ENCODE results near the gene CFAP100. TPM values are rescaled to one million over a fixed set of nuclear protein-coding genes. Genes with fewer than 3 reads are reported as not detected.

The CFAP100 gene
- total and polyA plus RNA-seq, 2 of the 4 experiments (the other 2 are of a cell fraction): not detected

GRCh38 chr3:126353694-126354321 is 40.9 kb upstream of the CFAP100 start:
- WGBS, 2 experiments (ENCODE audit: extremely low coverage in 2 of 2, insufficient read length in 1 of 2): no CpG with 5 or more reads among the region's 8 CpGs
- H2BK15ac ChIP-seq (ENCODE audit: low read depth, low read length): no peak overlapping the region
- no peak overlapping the region for H4K8ac ChIP-seq (ENCODE audit: low read depth in 2 of 2, low read length in 2 of 2)
- no peaks in the 10 kb centered on the region for H3K9me3 ChIP-seq (ENCODE audit: control insufficient read depth, insufficient read depth, low read length)
- H2AK5ac ChIP-seq (ENCODE audit: low read depth, low read length): no peak overlapping the region
- H4K91ac ChIP-seq (ENCODE audit: insufficient read depth, low read depth, low read length): no peak overlapping the region
- no peak overlapping the region for H2BK5ac ChIP-seq (ENCODE audit: low read depth, low read length, poor library complexity, severe bottlenecking)
- H3K14ac ChIP-seq (replicated peaks; ENCODE audit: low read depth, low read length): no peak overlapping the region
- H4K20me1 ChIP-seq (ENCODE audit: insufficient read depth, low read length): no peaks in the 10 kb centered on the region; the same call in 1 of the 2 replicates
- no peak overlapping the region for H2BK120ac ChIP-seq (ENCODE audit: low read depth, low read length)
- dilution Hi-C loops (cut with HindIII; ENCODE audit: low sequenced_read_pairs, unreplicated experiment) (no loop called here), intact Hi-C loops (cut with micrococcal nuclease) (no loop called here), in situ Hi-C loops (cut with MboI; ENCODE audit: low sequenced_read_pairs) (no loop called here)
- H3K4me1 ChIP-seq (ENCODE audit: control insufficient read depth, insufficient read depth, low read length): peaks cover 3% of the 10 kb centered on the region; the same call in 1 of the 2 replicates
- peaks cover 9% of the 10 kb centered on the region for H3K27me3 ChIP-seq (ENCODE audit: control insufficient read depth, insufficient read depth, low read length)
- DNase-seq (no peak), ATAC-seq (ENCODE audit: low read depth) (no peak)
- no peak overlapping the region for H3K4me2 ChIP-seq (ENCODE audit: low read depth, low read length)
- peaks cover 1% of the 10 kb centered on the region; the same call in 1 of the 2 replicates for H3K36me3 ChIP-seq (ENCODE audit: control insufficient read depth, insufficient read depth, low read length)
- H4K5ac ChIP-seq (ENCODE audit: low read depth, low read length): no peak overlapping the region
- no peak overlapping the region for H3K18ac ChIP-seq (ENCODE audit: low read depth, low read length)
- no peak overlapping the region for H3K23ac ChIP-seq (ENCODE audit: low read depth, low read length)
- no peaks in the 10 kb centered on the region for H3K9me1 ChIP-seq (ENCODE audit: insufficient read depth, low read length)
- H2AFZ ChIP-seq (replicated peaks; ENCODE audit: low read length, poor library complexity): no peak overlapping the region
- H3K56ac ChIP-seq (ENCODE audit: extremely low read depth, insufficient read depth, low read length): no peak overlapping the region
- H3K79me1 ChIP-seq (ENCODE audit: low read depth in 1 of 2, low read length in 2 of 2): no peaks in the 10 kb centered on the region
- ChIA-PET CTCF (interaction anchor here (0.7 kb wide), 1 partner anchor 13 kb away, joined by 3 read pairs; no protein-coding TSS in a partner anchor), POLR2A (ENCODE audit: unreplicated experiment) (no interaction called here)
- H2AK9ac ChIP-seq (replicated peaks; ENCODE audit: low read depth, low read length, poor library complexity): no peak overlapping the region
- BruUV-seq (replicated peaks): no TSS peak
- no peak overlapping the region for H3K4me3 ChIP-seq (ENCODE audit: insufficient read depth, low read depth, low read length)
- H3K4ac ChIP-seq (ENCODE audit: low read depth, low read length): no peak overlapping the region
- TF ChIP-seq FOS (IDR thresholded peaks at IDR 0.05; ENCODE audit: low read depth, low read length): no peak
- no peak for TF ChIP-seq POLR2A (IDR thresholded peaks at IDR 0.05; ENCODE audit: low read depth, low read length)
- TF ChIP-seq ELK1 (IDR thresholded peaks at IDR 0.05; ENCODE audit: borderline replicate concordance, low read depth, low read length): no peak
- no peak for TF ChIP-seq CEBPB (IDR thresholded peaks at IDR 0.05; ENCODE audit: low read depth, low read length)
- no peak for TF ChIP-seq RCOR1 (IDR thresholded peaks at IDR 0.05; ENCODE audit: insufficient replicate concordance, low read length)
- no peak for TF ChIP-seq NFE2L2 (IDR thresholded peaks at IDR 0.05; ENCODE audit: low read depth, low read length)
- no peak for TF ChIP-seq RFX5 (IDR thresholded peaks at IDR 0.05; ENCODE audit: low read depth, low read length)
- no peak for TF ChIP-seq MAFK (IDR thresholded peaks at IDR 0.05; ENCODE audit: low read depth, low read length)
- no peak for TF ChIP-seq RAD21 (IDR thresholded peaks at IDR 0.05; ENCODE audit: low read length)
- TF ChIP-seq USF2 (IDR thresholded peaks at IDR 0.05; ENCODE audit: low read depth, low read length): no peak
- no peak for TF ChIP-seq MAZ (IDR thresholded peaks at IDR 0.05; ENCODE audit: borderline replicate concordance, low read depth, low read length)
- TF ChIP-seq BHLHE40 (IDR thresholded peaks at IDR 0.05; ENCODE audit: low read depth, low read length): no peak
- TF ChIP-seq CTCF (conservative IDR thresholded peaks at IDR 0.05; ENCODE audit: low read depth, low read length): no peak
- no peak for TF ChIP-seq SMC3 (IDR thresholded peaks at IDR 0.05; ENCODE audit: low read depth, low read length)
- TF ChIP-seq MXI1 (IDR thresholded peaks at IDR 0.05; ENCODE audit: borderline replicate concordance, low read depth, low read length): no peak
- TF ChIP-seq CHD1 (IDR thresholded peaks at IDR 0.05; ENCODE audit: low read depth, low read length): no peak
- H2BK20ac ChIP-seq (ENCODE audit: low read depth, low read length): no peak overlapping the region
- H3K9ac ChIP-seq (ENCODE audit: low read depth, low read length): no peak overlapping the region
- no peak overlapping the region for H3K27ac ChIP-seq (ENCODE audit: insufficient read depth, low read length)
